ENCODE data around the gene TAB2.
"Not testable (repeated sequence)": the region's sequence is repeated elsewhere in the genome, so short reads cannot be mapped to it uniquely, and the experiment has no call there.

The TAB2 gene

DNA sequence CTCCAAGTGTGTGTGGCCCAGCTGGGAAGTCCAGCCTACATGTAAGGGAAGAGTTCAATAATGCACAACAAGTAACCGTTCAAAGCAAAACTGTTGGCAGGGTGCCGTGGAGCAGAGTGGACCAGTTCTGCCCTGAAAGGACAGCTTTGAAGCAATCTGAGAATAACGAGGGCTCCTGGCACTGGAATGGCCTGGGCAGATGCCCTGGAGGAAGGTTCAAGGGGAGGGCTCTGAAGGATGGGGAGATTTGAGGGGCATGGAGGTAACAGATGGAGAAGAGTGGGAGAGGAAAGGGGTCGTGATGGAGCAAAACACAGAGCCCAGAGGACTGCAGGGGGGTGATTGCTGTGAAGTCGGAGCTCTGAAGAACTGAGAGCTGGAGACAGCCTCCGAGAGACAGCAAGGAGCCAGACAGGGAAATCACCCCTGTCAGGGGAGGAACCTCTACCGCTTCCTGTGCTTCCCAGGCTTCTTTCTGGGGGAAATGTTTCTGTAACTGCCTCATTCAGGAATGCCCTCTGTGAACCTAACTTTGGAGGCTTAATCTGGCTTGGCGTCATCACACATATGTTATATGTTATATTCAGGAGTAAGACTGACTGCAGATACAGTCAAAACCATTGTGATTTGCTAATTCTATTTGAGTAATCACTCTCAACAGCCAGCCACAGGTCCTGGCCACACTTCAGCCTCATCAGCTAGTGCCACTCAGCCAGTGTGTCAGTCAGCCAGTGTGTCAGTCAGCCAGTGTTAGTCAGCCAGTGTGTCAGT lies 126.1 kb downstream of the TAB2 start:
- no peak for DNase-seq (ENCODE audit: low read depth in 2 of 2)

GRCh38 chr6:149444360-149445094 lies 127.0 kb downstream of the TAB2 start:
- DNase-seq (ENCODE audit: low read depth in 2 of 2): not testable (repeated sequence)

- DNase-seq (ENCODE audit: low read depth in 2 of 2): no peak
Measured at GRCh38 chr6:149445095-149445466, 127.6 kb downstream of the TAB2 start.

DNA sequence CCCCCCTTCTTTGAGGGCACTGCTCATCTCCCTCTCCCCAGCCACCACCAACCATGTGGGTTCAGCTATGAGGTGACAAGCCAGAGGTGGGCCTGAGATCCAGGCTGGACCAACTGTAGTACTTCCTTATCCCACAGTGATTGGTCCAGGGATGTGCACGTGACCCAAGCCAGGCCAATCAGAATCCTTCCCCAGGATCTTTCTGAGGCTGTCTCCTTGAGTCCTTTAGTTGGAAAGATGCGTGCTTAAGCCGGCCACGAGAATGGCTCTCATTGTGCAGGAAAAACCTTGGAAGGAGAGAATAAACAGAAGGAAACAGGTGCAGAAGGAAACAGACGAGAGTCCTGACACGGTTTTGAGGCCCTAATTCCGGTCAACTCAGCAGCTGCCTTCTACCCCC lies 128.1 kb downstream of the TAB2 start:
- DNase-seq (ENCODE audit: low read depth in 2 of 2): no peak

- no peak for DNase-seq (ENCODE audit: low read depth in 2 of 2)
Measured at GRCh38 chr6:149446791-149447376, 129.4 kb downstream of the TAB2 start.

DNA sequence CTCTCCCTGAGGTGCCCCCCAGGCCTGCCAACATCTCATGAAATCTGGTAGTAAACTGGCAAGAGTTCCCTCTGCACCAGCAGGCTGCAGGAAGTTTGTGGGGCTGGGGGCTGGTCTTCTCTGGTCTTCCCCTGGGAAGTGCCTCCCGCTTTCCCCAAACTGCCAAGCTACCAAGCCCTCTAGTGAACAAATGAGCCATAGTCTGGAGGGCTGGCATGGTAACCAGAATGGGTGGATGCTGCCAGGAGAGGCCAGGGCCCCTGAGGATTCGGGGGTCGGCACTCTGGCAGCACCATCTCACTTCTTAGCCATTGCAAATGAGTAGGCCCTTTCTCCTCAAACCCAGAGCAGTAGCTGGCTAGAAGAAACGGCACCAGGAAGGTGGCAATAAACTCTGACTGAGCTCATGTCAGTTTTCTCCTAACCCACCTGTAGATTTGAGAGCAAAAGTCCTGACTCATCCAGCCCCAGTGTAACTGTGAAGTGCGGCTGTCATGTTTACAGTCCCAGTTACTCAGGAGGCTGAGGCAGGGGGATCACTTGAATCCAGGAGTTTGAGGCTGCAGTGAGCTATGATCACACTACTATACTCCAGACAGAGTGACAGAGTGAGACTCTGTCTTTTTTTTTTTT lies 131.4 kb downstream of the TAB2 start:
- DNase-seq (ENCODE audit: low read depth in 2 of 2): no peak

- DNase-seq (ENCODE audit: low read depth in 2 of 2): no peak
Measured at GRCh38 chr6:149449831-149450678, 132.5 kb downstream of the TAB2 start.

GRCh38 chr6:149450679-149451375 lies 133.3 kb downstream of the TAB2 start:
- DNase-seq (ENCODE audit: low read depth in 2 of 2): no peak

- DNase-seq (ENCODE audit: low read depth in 2 of 2): no peak
Measured at GRCh38 chr6:149451376-149452036, 134.0 kb downstream of the TAB2 start.

GRCh38 chr6:149452037-149452939 lies 134.8 kb downstream of the TAB2 start:
- DNase-seq (ENCODE audit: low read depth in 2 of 2): no peak

- no peak for DNase-seq (ENCODE audit: low read depth in 2 of 2)
Measured at GRCh38 chr6:149453597-149454345, 136.3 kb downstream of the TAB2 start.

GRCh38 chr6:149454346-149454848 lies 136.9 kb downstream of the TAB2 start:
- no peak for DNase-seq (ENCODE audit: low read depth in 2 of 2)

DNA sequence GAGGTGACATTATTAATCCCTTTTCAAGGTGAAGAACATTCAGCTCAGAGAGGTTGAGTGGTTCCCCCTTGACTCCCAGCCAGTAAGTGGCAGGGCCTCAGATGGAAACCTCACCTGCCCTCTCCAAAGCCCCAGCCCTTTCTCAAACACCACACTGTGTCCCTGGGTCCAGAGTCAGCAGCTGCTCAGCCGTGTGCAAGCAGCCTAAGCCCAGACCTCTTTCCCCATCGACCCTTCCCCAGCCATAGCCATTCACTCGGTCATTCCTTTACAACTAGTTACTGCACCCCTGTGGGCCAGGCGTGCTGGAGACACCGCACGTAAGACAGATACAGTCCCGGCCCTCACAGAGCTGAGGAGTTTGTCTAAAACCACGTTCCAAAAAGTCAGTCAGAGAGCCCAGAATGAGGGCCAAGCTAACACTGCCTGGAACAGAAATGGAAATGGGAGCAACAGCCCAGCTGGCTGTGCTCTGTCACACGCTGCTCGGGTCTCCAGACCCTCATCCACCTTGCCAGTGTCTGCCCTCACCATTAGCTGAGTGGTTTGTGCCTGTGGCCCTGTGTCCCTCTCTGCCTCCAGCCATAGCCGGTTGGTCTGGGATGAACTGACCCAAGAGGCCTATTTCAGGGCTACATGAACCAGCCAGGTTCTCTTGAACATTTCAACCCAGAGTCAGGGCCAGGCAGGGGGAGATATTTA lies 137.7 kb downstream of the TAB2 start:
- no peak for DNase-seq (ENCODE audit: low read depth in 2 of 2)

GRCh38 chr6:149456311-149457021 lies 139.0 kb downstream of the TAB2 start:
- DNase-seq (ENCODE audit: low read depth in 2 of 2): no peak

DNA sequence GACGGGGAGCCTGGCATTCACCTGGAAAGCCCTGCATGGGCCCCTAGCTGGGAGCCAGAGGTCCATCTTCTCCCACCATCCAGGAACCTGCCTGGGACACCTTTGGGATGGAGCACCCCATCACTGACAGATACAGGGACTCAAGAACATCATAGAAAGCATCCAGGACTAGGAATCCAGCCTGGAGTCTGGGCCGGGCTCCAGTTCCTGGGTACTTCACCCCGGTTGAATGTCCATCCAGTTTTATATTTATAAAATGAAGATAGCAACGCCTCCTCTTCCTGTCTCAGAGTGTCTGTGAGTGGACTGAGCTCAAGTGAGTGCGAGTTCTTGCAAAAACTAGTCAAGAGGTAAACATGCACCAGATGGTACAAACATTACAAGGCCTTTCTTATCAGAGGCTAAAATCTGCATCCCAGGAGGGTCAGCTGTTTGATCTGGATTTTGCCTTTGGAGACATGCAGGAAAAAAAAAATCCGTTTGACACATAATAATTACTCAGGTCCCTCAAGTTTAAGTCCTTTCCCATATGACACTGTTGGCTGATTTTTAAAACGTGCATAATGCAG lies 139.9 kb downstream of the TAB2 start:
- no peak for DNase-seq (ENCODE audit: low read depth in 2 of 2)

DNA sequence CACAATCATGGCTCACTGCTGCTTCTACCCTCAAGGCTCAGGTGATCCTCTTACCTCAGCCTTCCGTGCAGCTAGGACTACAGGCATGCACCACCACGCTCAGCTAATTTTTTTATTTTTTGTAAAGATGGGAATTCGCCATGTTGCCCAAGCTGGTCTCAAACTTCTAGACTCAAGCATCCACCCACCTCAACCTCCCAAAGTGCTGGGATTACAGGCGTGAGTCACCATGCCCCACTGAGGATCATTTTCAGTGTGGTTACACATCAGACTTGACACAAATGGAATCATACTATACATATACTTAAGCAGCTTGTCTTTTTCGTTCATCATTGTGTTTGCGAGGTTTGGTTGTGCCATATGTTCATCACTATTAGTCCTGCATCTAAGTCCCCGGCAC lies 140.7 kb downstream of the TAB2 start:
- DNase-seq (ENCODE audit: low read depth in 2 of 2): no peak

DNA sequence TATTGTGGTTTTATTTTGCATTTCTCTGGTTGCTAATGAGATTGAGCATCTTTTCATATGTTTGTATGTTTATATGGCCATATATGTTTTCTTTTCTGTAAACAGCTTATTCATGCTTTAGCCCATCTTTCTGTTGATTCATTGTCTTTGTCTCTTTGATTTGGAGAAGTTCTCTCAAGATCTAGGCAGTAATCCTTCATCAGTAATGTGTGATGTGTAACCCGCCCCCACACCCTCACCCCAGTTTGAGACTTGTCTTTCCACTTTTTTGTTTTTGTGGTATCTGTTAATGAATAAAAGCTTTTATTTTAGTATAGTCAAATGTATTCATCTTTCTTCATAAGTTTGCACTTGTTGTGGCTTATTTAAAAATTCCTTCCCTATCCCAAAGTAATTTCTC lies 141.3 kb downstream of the TAB2 start:
- no peak for DNase-seq (ENCODE audit: low read depth in 2 of 2)
